Stimulated activated CD4-positive, alpha-beta T cell treated with anti-CD3 and anti-CD28 coated beads, Interleukin-2, amount 100 ng/mL, for 48 hours (primary cell): Measurements from ENCODE around the gene C19orf38.
A peak's percentile ranks its signal among the peaks of the same experiment; 100 is the strongest.

Experiments
- DNase-seq, 2 donors: peaks; one replicate each; pipeline ENCODE4 v3.0.0-alpha.2; 2020

Gene C19orf38

GRCh38 chr19:10848230-10848856 lies at the start of gene C19orf38:
Gene C19orf38 (plus strand): TSS chr19:10848415. CDS start chr19:10848509, 94 bp downstream.
- DNase-seq = no peak

GRCh38 chr19:10800488-10800887 lies 47.7 kb upstream of the C19orf38 start:
- DNase-seq = no peak

- no peak for DNase-seq
Observed at GRCh38 chr19:10802479-10802878, 45.7 kb upstream of the C19orf38 start.

- no peak for DNase-seq
Observed at GRCh38 chr19:10803252-10803651, 45.0 kb upstream of the C19orf38 start.

- no peak for DNase-seq
Observed at GRCh38 chr19:10805065-10805757, 43.0 kb upstream of the C19orf38 start.

GRCh38 chr19:10805758-10806247 lies 42.4 kb upstream of the C19orf38 start:
- DNase-seq = no peak

- peak in 1 of 2 donors; percentile 12 for DNase-seq
Observed at GRCh38 chr19:10808937-10809649, 39.1 kb upstream of the C19orf38 start.

- DNase-seq = no peak
Observed at GRCh38 chr19:10809651-10810285, 38.4 kb upstream of the C19orf38 start.

GRCh38 chr19:10811391-10812111 lies 36.7 kb upstream of the C19orf38 start:
- DNase-seq = no peak

GRCh38 chr19:10812196-10812595 lies 36.0 kb upstream of the C19orf38 start:
- no peak for DNase-seq

- DNase-seq = peak in 1 of 2 donors; percentile 16
Observed at GRCh38 chr19:10812902-10813404, 35.3 kb upstream of the C19orf38 start.

GRCh38 chr19:10815007-10815536 lies 33.1 kb upstream of the C19orf38 start:
- DNase-seq = no peak

GRCh38 chr19:10815969-10816644 lies 32.1 kb upstream of the C19orf38 start:
- DNase-seq = no peak

- DNase-seq = no peak
Observed at GRCh38 chr19:10816691-10817090, 31.5 kb upstream of the C19orf38 start.

GRCh38 chr19:10817291-10818038 lies 30.8 kb upstream of the C19orf38 start:
- DNase-seq = no peak

- DNase-seq = no peak
Observed at GRCh38 chr19:10818301-10819123, 29.7 kb upstream of the C19orf38 start.

- DNase-seq = no peak
Observed at GRCh38 chr19:10819124-10820060, 28.8 kb upstream of the C19orf38 start.

- no peak for DNase-seq
Observed at GRCh38 chr19:10820173-10820572, 28.0 kb upstream of the C19orf38 start.

- DNase-seq = no peak
Observed at GRCh38 chr19:10823690-10824089, 24.5 kb upstream of the C19orf38 start.
